Prostate gland (tissue), 2 donors: Measurements from ENCODE around the gene LPAR3. TPM values are rescaled to one million over a fixed set of nuclear protein-coding genes. Genes with fewer than 3 reads are reported as not detected.

ENCODE experiments used
- DNase-seq: peaks from one replicate; pipeline ENCODE4 v3.0.0-alpha.2; 2019; ENCODE audit warnings: low spot score
- H3K27ac ChIP-seq, 2 donors: fragments of 200-600 bp; sonication (generic); 2 replicates each; pipeline ENCODE4 v1.5.1; 2017 to 2019
- H3K27me3 ChIP-seq: fragments of 200-600 bp; sonication (generic); replicated peaks from 2 replicates; pipeline ENCODE4 v1.5.1; 2019; ENCODE audit not compliant: insufficient read depth
- H3K36me3 ChIP-seq, 2 donors: fragments of 200-600 bp; sonication (generic); 1 replicate in 1 of 2; 2 replicates in 1 of 2; pipeline versions ENCODE4 v1.5.1 to v1.8.1; 2017 to 2019
- H3K4me1 ChIP-seq: fragments of 200-600 bp; sonication (generic); replicated peaks from 2 replicates; pipeline ENCODE4 v1.5.1; 2019
- H3K4me3 ChIP-seq, 2 donors: fragments of 200-600 bp; sonication (generic); 2 replicates each; pipeline ENCODE4 v1.5.1; 2017 to 2019
- H3K9me3 ChIP-seq: fragments of 200-600 bp; sonication (generic); 2 replicates; pipeline ENCODE4 v1.5.1; 2017
- CTCF ChIP-seq, 4 experiments: fragments of 200-600 bp in 2 of 4; fragments of 450-650 bp in 2 of 4; sonication (generic) in 2 of 4; IDR thresholded peaks; 1 replicate in 3 of 4; 2 replicates in 1 of 4; pipeline ENCODE4 v1.5.1; 2016 to 2019; ENCODE audit warnings: antibody characterized with exemption in 4 of 4, mild to moderate bottlenecking in 2 of 4, moderate library complexity in 2 of 4
- POLR2A ChIP-seq: fragments of 450-650 bp; IDR thresholded peaks from one replicate; pipeline ENCODE4 v1.6.1; 2016; ENCODE audit warnings: antibody characterized with exemption, mild to moderate bottlenecking
- POLR2AphosphoS5 ChIP-seq: sonication (generic); formaldehyde crosslinking; IDR thresholded peaks from one replicate; pipeline ENCODE4 v1.6.1; 2017; ENCODE audit warnings: antibody characterized with exemption
- WGBS: methylation state at CpG from one replicate; pipeline ENCODE4 v1.1.5; 2018; 5-methylcytosine and 5-hydroxymethylcytosine counted together
- intact Hi-C: fragments of 100-400 bp; cut with DNase I; formaldehyde crosslinking; loops from one replicate; pipeline ENCODE4 v1.14.2; 2022
- total RNA-seq, 2 donors: library from RNA; depleted of rRNA; stranded (reverse); fragments of >200 nt; gene quantifications; one replicate each; pipeline ENCODE4 v1.1.0, GENCODE V29; 2016

Gene LPAR3
- total RNA-seq, 2 donors from 2014 or later = 81.6 to 131 TPM

- no peaks in the 10 kb centered on the region for H3K27me3 ChIP-seq
- H3K27ac ChIP-seq = peak overlapping the region; percentile 42 to 54
- H3K4me3 ChIP-seq = no peak overlapping the region
- H3K36me3 ChIP-seq = no peaks in the 10 kb centered on the region
- DNase-seq = no peak
- H3K9me3 ChIP-seq = no peaks in the 10 kb centered on the region
- intact Hi-C loops = no loop called here
- WGBS = 68% methylated on average over 9 of the region's 9 CpGs
- TF ChIP-seq POLR2AphosphoS5 (no peak), CTCF (IDR thresholded peaks at IDR 0.05) (no peak), POLR2A (no peak)
- no peaks in the 10 kb centered on the region for H3K4me1 ChIP-seq
Observed at GRCh38 chr1:84872696-84873355, 20.2 kb downstream of the LPAR3 start.

- Histone ChIP-seq H3K9me3 (no peaks in the 10 kb centered on the region), H3K27ac (no peak overlapping the region), H3K36me3 (no peaks in the 10 kb centered on the region), H3K27me3 (no peaks in the 10 kb centered on the region), H3K4me3 (no peak overlapping the region), H3K4me1 (no peaks in the 10 kb centered on the region)
- DNase-seq = no peak
- intact Hi-C loops = no loop called here
- TF ChIP-seq CTCF (IDR thresholded peaks at IDR 0.05) (no peak), POLR2A (no peak), POLR2AphosphoS5 (no peak)
Observed at GRCh38 chr1:84871181-84871580, 21.8 kb downstream of the LPAR3 start.

GRCh38 chr1:84870591-84870990 is 22.4 kb downstream of the LPAR3 start:
- intact Hi-C loops = no loop called here
- no peak for TF ChIP-seq CTCF (IDR thresholded peaks at IDR 0.05)
- no peak for TF ChIP-seq POLR2AphosphoS5
- no peak for TF ChIP-seq POLR2A
- H3K36me3 ChIP-seq = no peaks in the 10 kb centered on the region

GRCh38 chr1:84869720-84870119 is 23.3 kb downstream of the LPAR3 start:
- Histone ChIP-seq H3K4me3 (no peak overlapping the region), H3K36me3 (no peaks in the 10 kb centered on the region), H3K27me3 (no peaks in the 10 kb centered on the region), H3K4me1 (no peaks in the 10 kb centered on the region), H3K9me3 (no peaks in the 10 kb centered on the region), H3K27ac (no peak overlapping the region)
- 90% methylated on average over 1 of the region's 1 CpG for WGBS
- DNase-seq = no peak
- intact Hi-C loops = no loop called here
- no peak for TF ChIP-seq POLR2A
- TF ChIP-seq POLR2AphosphoS5 = no peak
- TF ChIP-seq CTCF (IDR thresholded peaks at IDR 0.05) = no peak

More at GRCh38 chr1:84870591-84870990, 22.4 kb downstream of the LPAR3 start:
- no peaks in the 10 kb centered on the region for H3K27me3 ChIP-seq
- no peaks in the 10 kb centered on the region for H3K4me1 ChIP-seq
- WGBS = 40% methylated on average over 2 of the region's 2 CpGs
- H3K27ac ChIP-seq = no peak overlapping the region
- no peak for DNase-seq
- H3K4me3 ChIP-seq = no peak overlapping the region
- no peaks in the 10 kb centered on the region for H3K9me3 ChIP-seq

GRCh38 chr1:84862810-84863251 is 30.2 kb downstream of the LPAR3 start:
- WGBS = 68% methylated on average over 5 of the region's 5 CpGs
- no peaks in the 10 kb centered on the region for H3K4me1 ChIP-seq
- no peaks in the 10 kb centered on the region for H3K9me3 ChIP-seq
- DNase-seq = no peak
- intact Hi-C loops = no loop called here
- H3K4me3 ChIP-seq = no peak overlapping the region
- no peaks in the 10 kb centered on the region for H3K27me3 ChIP-seq
- TF ChIP-seq POLR2AphosphoS5 = no peak
- TF ChIP-seq POLR2A = no peak
- TF ChIP-seq CTCF (IDR thresholded peaks at IDR 0.05) = no peak
- H3K36me3 ChIP-seq = no peaks in the 10 kb centered on the region
- H3K27ac ChIP-seq = no peak overlapping the region
